K562 (cell line): ENCODE data around the gene CLUH. TPM values are rescaled to one million over a fixed set of nuclear protein-coding genes. Genes with fewer than 3 reads are reported as not detected.

Experiments used
- ATAC-seq: fragments of 200-7000 bp; cut with Tn5 transposase; 3 replicates; pipeline ENCODE4 v1.9.1; 2020; ENCODE audit warnings: moderate library complexity
- BruUV-seq: library from RNA; stranded (reverse); fragments of 400-500 nt; replicated peaks from 2 replicates; lab custom pipeline; 2021; lab: Mats Ljungman, UMichigan
- CTCF ChIA-PET: fragments of 300-600 bp; formaldehyde crosslinking; extraction: SDS; loops from one replicate; lab custom pipeline; 2021; ENCODE audit warnings: low intra/inter-chr PET ratio; lab: Yijun Ruan, JAX
- POLR2A ChIA-PET: fragments of 300-600, 350-650 bp; sonication (Branson Sonifier 250); formaldehyde crosslinking; extraction: SDS; loops from one replicate; lab custom pipeline; 2021; ENCODE audit warnings: antibody characterized with exemption, inconsistent platforms; lab: Yijun Ruan, JAX
- DNase-seq, 4 experiments: peaks; one replicate each; pipeline versions ENCODE4 v3.0.0 to v3.0.0-alpha.2; 2011 to 2018; ENCODE audit warnings: low spot score in 3 of 4, mixed read lengths in 3 of 4; ENCODE audit errors: extremely low read depth in 1 of 4
- FAIRE-seq: peaks from 2 replicates; lab custom pipeline; 2011; peaks lifted over from hg19 to GRCh38; lab: Jason Lieb, UNC
- H2AFZ ChIP-seq: 2 replicates; pipeline ENCODE4 v1.6.0; 2011; ENCODE audit warnings: low read depth, low read length, control low read depth, inconsistent platforms
- H3K27ac ChIP-seq: fragments of 200-600 bp; 3 replicates; pipeline ENCODE4 v1.8.0; 2011; ENCODE audit warnings: low read depth, mild to moderate bottlenecking, control low read depth, inconsistent platforms, low read length, moderate library complexity, mixed read lengths; ENCODE audit errors: extremely low read depth
- H3K27me3 ChIP-seq, 2 experiments: fragments of 300-600 bp in 1 of 2; 2 replicates in 1 of 2; 3 replicates in 1 of 2; pipeline versions ENCODE4 v1.6.0 to v1.8.0; 2011; ENCODE audit warnings: inconsistent platforms in 2 of 2, low read length in 2 of 2, mild to moderate bottlenecking in 1 of 2, mixed read lengths in 1 of 2, moderate library complexity in 1 of 2; ENCODE audit not compliant: control insufficient read depth in 2 of 2, insufficient read depth in 2 of 2
- H3K36me3 ChIP-seq: fragments of 300-600 bp; 3 replicates; pipeline ENCODE4 v1.8.0; 2011; ENCODE audit warnings: mild to moderate bottlenecking, low read length, inconsistent platforms; ENCODE audit not compliant: control insufficient read depth, insufficient read depth
- H3K4me1 ChIP-seq, 2 experiments: fragments of 200-600 bp in 1 of 2; replicated peaks in 1 of 2; 2 replicates in 1 of 2; 3 replicates in 1 of 2; pipeline versions ENCODE4 v1.5.1 to v1.8.0; 2011; ENCODE audit warnings: inconsistent platforms in 2 of 2, low read length in 2 of 2, mild to moderate bottlenecking in 1 of 2, mixed read lengths in 1 of 2, moderate library complexity in 1 of 2; ENCODE audit not compliant: control insufficient read depth in 2 of 2, insufficient read depth in 2 of 2
- H3K4me2 ChIP-seq: 2 replicates; pipeline ENCODE4 v1.6.1; 2011; ENCODE audit warnings: low read length, control low read depth, inconsistent platforms, mixed read lengths; ENCODE audit not compliant: insufficient read depth
- H3K4me3 ChIP-seq: fragments of 200-600 bp; sonication (generic), shearing (Covaris generic); 2 replicates; pipeline ENCODE4 v1.5.1; 2016; ENCODE audit warnings: control low read depth, inconsistent platforms
- H3K79me2 ChIP-seq: fragments of 200-600 bp; 3 replicates; pipeline ENCODE4 v1.8.0; 2011; ENCODE audit warnings: low read length, inconsistent platforms; ENCODE audit not compliant: control insufficient read depth, insufficient read depth
- H3K9ac ChIP-seq, 2 experiments: 2 replicates each; pipeline versions ENCODE4 v1.6.0 to v1.6.1; 2011; ENCODE audit warnings: low read depth in 2 of 2, low read length in 2 of 2, control low read depth in 1 of 2, inconsistent platforms in 1 of 2, mild to moderate bottlenecking in 1 of 2, mixed read lengths in 1 of 2; ENCODE audit not compliant: insufficient read depth in 1 of 2
- H3K9me1 ChIP-seq: one replicate; pipeline ENCODE4 v1.6.0; 2011; ENCODE audit warnings: inconsistent platforms, mild to moderate bottlenecking, low read length, moderate library complexity; ENCODE audit not compliant: control insufficient read depth, insufficient read depth
- H3K9me3 ChIP-seq: replicated peaks from 2 replicates; pipeline ENCODE4 v1.5.1; 2011; ENCODE audit warnings: low read depth, low read length, inconsistent platforms; ENCODE audit not compliant: control insufficient read depth, insufficient read depth
- H4K20me1 ChIP-seq: replicated peaks from 2 replicates; pipeline ENCODE4 v1.6.1; 2011; ENCODE audit warnings: low read length, inconsistent platforms, mixed read lengths; ENCODE audit not compliant: control insufficient read depth, insufficient read depth
- CHD2 ChIP-seq: IDR thresholded peaks from 2 replicates; pipeline ENCODE4 v1.6.1; 2011; ENCODE audit warnings: low read depth, low read length
- ELF4 ChIP-seq: fragments of 450-650 bp; formaldehyde crosslinking; IDR thresholded peaks from 2 replicates; pipeline ENCODE4 v1.4.0; 2022; ENCODE audit warnings: missing genetic modification characterization
- KAT8 ChIP-seq: fragments of 450-650 bp; IDR thresholded peaks from 2 replicates; pipeline ENCODE4 v1.6.1; 2016; ENCODE audit warnings: low read depth, mild to moderate bottlenecking
- POLR2G ChIP-seq: fragments of 200-400 bp; formaldehyde crosslinking; IDR thresholded peaks from 2 replicates; pipeline ENCODE4 v1.6.1; 2017; ENCODE audit warnings: low read depth, mild to moderate bottlenecking, antibody characterized with exemption, low read length, moderate library complexity
- POLR2H ChIP-seq: IDR thresholded peaks from 2 replicates; pipeline ENCODE4 v1.6.1; 2016; ENCODE audit warnings: missing genetic modification characterization, low read depth, mild to moderate bottlenecking, control low read depth, missing compliant biosample characterization, moderate library complexity
- TARDBP ChIP-seq: fragments of 450-650 bp; IDR thresholded peaks from 2 replicates; pipeline ENCODE4 v1.6.1; 2016
- ZNF197 ChIP-seq: fragments of 200-800 bp; sonication (Bioruptor generic); IDR thresholded peaks from 2 replicates; pipeline ENCODE4 v1.6.1; 2016; ENCODE audit warnings: low read depth, missing genetic modification characterization, missing compliant biosample characterization
- WGBS: fragments of 100-300 bp; shearing (Covaris generic); methylation state at CpG from one replicate; pipeline ENCODE4 v1.1.6; 2016; ENCODE audit warnings: low coverage, mixed read lengths; ENCODE audit not compliant: insufficient coverage; ENCODE audit errors: missing lambda C conversion rate; 5-methylcytosine and 5-hydroxymethylcytosine counted together
- in situ Hi-C: fragments of 300-500 bp; cut with MboI; formaldehyde crosslinking; loops from 4 replicates; pipeline ENCODE4 v1.15.0; 2018; ENCODE audit warnings: inconsistent platforms, mixed read lengths
- intact Hi-C: fragments of 100-400 bp; cut with micrococcal nuclease; formaldehyde crosslinking; loops from 2 replicates; pipeline ENCODE4 v1.14.2; 2022
- polyA plus RNA-seq, 8 experiments: library from polyadenylated mRNA; depleted of rRNA in 4 of 8; stranded (reverse) in 5 of 8; unstranded in 3 of 8; fragments of >200 nt; fragmentation: Nextera tagmentation in 2 of 8; fragmentation: Illumina TruSeq in 1 of 8; extraction: Ambion mirVana in 2 of 8; extraction: Trizol in 1 of 8; gene quantifications; 2 replicates each; pipeline versions ENCODE4 v1.2.1 to v1.2.3, GENCODE V29; 2011 to 2014; ENCODE audit warnings: inconsistent platforms in 1 of 8, missing spikeins in 1 of 8
- total RNA-seq, 7 experiments: library from RNA; depleted of rRNA in 6 of 7; stranded (reverse); fragments of >200 nt in 6 of 7; fragmentation: Illumina TruSeq in 2 of 7; extraction: Trizol in 2 of 7; gene quantifications; 2 replicates each; pipeline versions ENCODE4 v1.2.1 to v1.2.3, GENCODE V29; 2011 to 2021; ENCODE audit warnings: low replicate concordance in 1 of 7
- TF ChIP-seq, protein P1 (sequence below): IDR thresholded peaks from 2 replicates; pipeline ENCODE4 v1.6.1; 2014; ENCODE audit warnings: antibody characterized with exemption

The CLUH gene
- total and polyA plus RNA-seq, 9 of the 15 experiments (the other 6 are each of a cell fraction or from before 2014, with no cell fraction given): 0.21 to 140 (median 33.2) TPM

- FAIRE-seq: no peak
These were observed 10.2 kb downstream of the CLUH start for GRCh38 chr17:2701161-2701995.

More at GRCh38 chr17:2701161-2701995, 10.2 kb downstream of the CLUH start:
- Histone ChIP-seq H3K4me1 (peaks cover 0 to 5% of the 10 kb centered on the region in 2 experiments; a peak in 2 of 5 replicates), H3K36me3 (peaks cover 90% of the 10 kb centered on the region; the same call in 1 of the 3 replicates), H3K27ac (no peak overlapping the region), H3K4me2 (no peak overlapping the region), H3K4me3 (no peak overlapping the region), H3K27me3 (no peaks in the 10 kb centered on the region), H3K9me3 (no peaks in the 10 kb centered on the region), H3K79me2 (peaks cover 20% of the 10 kb centered on the region), H3K9ac (no peak overlapping the region), H4K20me1 (no peaks in the 10 kb centered on the region; the same call in 1 of the 2 replicates), H3K9me1 (no peaks in the 10 kb centered on the region), H2AFZ (no peak overlapping the region)
- no peak for ATAC-seq
- intact Hi-C loops (no loop called here), in situ Hi-C loops (no loop called here)
- DNase-seq: no peak
- TF ChIP-seq TARDBP (no peak), KAT8 (no peak), POLR2G (0 out of 2 replicates have a peak, but pooled peaks have one; percentile 21), CHD2 (no peak), POLR2H (no peak), ELF4 (CRISPR knock-in tag) (no peak), ZNF197 (CRISPR knock-in tag) (no peak)
- TF ChIP-seq, protein P1, sequence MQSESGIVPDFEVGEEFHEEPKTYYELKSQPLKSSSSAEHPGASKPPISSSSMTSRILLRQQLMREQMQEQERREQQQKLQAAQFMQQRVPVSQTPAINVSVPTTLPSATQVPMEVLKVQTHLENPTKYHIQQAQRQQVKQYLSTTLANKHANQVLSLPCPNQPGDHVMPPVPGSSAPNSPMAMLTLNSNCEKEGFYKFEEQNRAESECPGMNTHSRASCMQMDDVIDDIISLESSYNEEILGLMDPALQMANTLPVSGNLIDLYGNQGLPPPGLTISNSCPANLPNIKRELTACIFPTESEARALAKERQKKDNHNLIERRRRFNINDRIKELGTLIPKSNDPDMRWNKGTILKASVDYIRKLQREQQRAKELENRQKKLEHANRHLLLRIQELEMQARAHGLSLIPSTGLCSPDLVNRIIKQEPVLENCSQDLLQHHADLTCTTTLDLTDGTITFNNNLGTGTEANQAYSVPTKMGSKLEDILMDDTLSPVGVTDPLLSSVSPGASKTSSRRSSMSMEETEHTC: no peak
- ChIA-PET POLR2A (interaction anchor here (0.6 kb wide), 1 partner anchor 201 kb away, joined by 3 read pairs; no protein-coding TSS in a partner anchor), CTCF (no interaction called here)
- WGBS: 96% methylated on average over 9 of the region's 41 CpGs
- BruUV-seq: no TSS peak
